Measurements from ENCODE around the gene MST1.
"Not testable (repeated sequence)": the region's sequence is repeated elsewhere in the genome, so short reads cannot be mapped to it uniquely, and the experiment has no call there.

Gene MST1

DNA sequence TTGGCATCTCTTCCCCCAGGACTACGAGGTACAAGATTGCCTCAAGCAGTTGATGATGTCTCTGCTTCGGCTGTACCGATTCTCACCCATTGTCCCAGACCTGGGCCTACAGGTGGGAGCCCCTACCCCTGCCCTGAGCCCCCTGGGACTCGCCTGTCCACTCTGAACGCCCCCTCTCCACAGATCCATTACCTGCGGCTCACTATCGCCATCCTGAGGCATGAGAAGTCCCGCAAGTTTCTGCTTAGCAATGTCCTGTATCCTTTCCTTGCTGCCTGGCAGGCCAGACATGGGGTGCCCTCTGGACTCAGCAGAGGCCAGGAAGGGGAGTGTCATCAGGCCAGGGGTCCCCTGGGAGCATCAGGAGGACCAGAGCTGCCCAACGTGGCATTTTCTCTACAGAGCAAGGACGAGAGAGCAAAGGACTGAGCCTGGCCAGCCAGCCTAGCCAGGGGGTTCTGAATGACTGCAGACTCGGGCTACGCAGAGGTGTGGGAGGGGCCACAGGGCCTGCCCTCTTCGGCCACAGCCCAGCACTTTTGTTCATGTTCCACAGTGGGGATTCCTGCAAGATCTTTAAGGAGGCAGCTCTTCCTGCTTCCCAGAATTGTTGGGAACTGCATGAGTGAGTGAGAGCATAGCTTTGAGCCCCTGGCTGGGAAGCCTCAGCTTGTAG lies 11.3 kb upstream of the MST1 start:
- no peak for DNase-seq (ENCODE audit: low read depth)

DNA sequence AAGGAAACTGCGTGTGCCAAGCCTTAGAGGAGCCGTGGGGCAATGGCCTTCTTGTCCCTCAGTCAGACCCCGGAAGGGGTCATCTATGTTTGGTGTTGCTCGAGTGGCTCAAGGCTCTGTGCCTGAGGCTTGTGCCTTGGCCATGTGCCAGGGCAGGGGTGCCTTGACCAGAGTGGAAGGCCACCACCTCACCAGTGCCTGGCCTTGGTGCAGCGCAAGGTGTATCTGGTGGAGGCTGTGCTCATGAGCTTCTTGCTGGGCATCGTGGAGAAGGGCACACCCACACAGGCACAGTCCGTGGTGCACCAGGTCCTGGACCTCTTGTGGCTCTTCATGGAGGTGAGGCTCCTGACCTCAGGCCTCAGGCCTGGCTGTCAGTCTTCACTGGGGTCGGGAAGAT lies 10.7 kb upstream of the MST1 start:
- no peak for DNase-seq (ENCODE audit: low read depth)

DNA sequence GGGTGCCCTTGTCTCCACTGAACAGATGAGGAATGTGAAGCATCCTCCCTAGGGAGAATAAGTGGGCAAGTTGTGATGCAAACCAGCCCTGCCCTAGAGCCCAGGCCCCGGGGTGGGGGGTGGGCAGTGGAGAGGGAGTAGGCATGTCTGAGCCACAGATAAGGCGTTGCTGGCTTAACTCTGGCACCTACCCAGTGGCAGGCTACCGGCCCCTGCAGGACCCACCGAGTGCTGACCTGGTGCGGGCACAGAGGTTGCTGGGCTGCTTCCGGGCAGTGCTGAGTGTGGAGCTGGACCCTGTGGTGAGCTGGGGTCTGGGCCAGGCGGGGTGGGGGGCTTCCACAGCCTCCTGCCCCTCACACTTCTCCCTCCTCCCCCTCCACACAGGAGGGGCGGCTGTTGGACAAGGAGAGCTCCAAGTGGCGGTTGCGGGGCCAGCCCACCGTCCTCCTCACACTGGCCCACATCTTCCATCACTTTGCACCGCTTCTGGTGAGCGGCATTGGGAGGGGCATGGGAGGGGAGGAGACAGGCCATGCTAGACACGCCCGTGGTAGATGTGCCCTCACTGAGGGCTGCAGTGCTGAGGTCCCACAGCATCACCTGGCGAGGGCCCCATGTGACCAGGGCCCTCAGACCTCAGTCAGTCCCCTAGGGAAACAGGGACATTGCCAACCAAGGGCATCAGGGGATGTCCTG lies 10.2 kb upstream of the MST1 start:
- no peak for DNase-seq (ENCODE audit: low read depth)

DNA sequence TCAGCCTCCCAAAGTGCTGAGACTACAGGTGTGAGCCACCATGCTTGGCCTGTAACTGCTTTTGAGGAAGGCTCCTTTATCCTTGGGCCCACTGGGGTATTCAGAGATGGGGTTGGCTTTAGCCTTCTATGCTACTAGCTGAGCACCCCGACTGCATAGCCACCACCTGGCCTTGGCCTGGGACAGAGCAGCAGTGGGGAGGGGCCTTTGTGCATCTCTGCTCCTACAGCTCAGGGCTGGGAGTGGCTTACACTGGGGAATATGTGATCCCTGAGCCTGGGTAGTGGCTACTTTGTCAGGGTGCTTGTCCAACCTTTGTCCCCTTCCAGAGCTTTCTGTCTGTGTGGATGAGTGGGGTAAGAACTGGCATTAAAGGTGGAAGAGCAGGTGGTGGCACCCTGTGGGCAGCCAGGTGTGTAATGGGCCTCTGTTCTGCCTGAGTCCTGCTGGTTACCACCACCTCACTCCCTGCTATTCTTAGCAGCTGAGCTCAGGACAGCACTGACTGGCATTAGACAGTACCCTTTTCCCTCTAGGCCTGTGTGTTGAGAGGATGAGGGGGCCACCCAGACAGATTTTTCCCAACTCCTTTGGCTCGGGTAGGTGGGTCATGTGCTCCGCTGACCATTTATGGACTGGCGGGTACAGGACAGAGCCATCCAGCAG lies 6.2 kb upstream of the MST1 start:
- DNase-seq (ENCODE audit: low read depth): not testable (repeated sequence)

DNA sequence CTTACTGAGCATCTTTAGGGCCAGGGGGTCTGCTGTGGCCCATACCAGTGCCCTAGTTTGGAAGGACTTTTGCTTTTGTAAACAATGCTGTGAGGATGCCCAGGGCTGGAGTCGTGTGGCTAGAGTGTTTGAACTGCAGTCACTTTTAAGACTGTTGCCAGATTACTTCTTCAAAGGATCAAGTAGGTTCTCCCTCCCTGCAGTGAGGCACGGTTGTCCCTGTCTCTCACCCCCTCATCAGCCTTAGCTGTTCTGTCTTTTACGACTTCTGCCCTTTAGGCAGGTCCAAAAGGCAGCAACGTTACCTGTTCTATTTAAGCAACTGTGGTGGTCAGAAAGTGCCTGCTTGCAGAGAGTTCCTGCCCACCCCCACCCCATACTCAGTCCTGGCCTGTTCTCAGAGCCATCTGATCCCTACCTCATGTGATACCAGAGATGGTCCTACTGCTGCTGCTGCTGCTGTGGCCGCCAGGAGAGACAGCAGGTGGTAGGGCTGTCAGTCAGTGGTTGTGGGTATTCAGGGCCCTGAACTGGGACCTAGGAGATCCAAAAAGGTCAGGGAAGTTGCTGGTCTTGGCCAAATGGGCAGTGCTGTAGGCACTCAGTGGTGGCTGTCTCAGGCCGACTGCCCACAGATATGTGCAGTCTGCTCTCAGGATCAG lies 5.3 kb upstream of the MST1 start:
- DNase-seq (ENCODE audit: low read depth): not testable (repeated sequence)

DNA sequence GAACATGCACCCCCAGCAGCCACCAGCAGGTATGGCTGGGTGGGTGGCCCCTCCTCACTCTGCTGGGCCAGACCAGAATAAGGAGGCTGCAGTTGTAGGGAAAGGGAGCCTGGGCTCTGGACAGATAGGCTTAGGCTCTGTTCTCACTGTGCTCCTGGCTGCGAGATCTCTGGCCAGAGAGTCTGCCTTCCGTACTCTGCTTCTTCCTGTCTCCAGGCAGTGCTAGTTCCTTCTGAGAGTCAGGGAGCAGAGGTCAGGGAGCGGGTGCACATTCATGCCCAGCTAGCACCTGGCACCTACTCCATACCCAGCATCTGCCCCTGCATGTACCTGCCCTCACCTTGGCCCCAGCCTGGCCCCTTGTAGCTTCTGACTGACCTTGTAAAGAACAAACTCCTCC lies 2.2 kb upstream of the MST1 start:
- DNase-seq (ENCODE audit: low read depth): not testable (repeated sequence)

DNA sequence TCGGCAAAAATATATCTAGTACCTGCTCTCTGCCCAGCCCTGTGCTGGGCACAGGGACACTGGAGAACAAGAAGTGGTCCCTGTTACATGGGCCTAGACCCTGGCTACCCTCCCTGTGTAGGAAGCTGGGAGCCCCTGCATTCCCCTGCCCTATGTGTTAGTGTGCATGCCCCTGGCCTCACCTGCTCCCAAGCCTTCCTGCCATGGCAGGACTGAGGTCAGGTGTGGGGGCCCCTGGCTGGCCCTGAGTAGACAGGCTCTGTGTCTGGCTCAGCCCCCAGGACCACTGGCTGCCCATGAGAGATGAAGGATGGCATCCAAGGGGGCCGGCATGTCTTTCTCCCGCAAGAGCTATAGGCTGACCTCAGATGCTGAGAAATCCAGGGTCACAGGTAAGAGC lies 1.6 kb upstream of the MST1 start:
- DNase-seq (ENCODE audit: low read depth): not testable (repeated sequence)

DNA sequence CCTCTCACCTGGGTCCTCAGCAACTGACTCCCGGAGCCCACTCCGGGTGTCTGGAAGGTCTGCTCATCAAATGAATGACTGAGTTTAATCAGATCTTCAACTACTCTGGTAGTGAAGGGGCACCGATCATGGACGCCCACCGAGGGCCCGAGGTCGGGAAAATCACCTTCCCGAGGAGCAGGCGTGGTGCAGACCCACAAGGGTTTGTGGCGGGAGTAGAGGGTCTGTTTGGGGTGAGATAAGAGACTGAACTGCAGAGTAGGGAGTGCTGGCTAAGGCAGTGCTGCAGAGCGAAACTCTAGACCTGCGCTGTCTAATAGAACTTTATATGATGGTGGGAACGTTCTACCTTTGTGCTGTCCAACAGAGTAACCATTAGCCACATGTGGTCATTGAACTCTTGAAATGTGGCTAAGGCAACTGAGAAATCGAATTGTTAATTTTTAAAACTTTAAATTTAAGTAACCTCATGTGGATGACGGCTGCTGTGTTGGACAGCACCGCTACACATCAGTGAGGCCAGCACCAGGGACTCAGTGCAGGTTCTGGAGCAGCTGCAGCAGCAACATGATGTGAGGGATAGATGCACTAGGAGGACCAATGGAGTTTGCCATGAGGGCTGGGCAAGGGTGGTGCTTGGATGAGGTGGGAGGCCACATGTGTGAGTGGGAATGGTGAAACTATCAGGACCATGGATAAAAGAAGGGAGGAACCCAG lies 792 bp upstream of the MST1 start:
- DNase-seq (ENCODE audit: low read depth): not testable (repeated sequence)

DNA sequence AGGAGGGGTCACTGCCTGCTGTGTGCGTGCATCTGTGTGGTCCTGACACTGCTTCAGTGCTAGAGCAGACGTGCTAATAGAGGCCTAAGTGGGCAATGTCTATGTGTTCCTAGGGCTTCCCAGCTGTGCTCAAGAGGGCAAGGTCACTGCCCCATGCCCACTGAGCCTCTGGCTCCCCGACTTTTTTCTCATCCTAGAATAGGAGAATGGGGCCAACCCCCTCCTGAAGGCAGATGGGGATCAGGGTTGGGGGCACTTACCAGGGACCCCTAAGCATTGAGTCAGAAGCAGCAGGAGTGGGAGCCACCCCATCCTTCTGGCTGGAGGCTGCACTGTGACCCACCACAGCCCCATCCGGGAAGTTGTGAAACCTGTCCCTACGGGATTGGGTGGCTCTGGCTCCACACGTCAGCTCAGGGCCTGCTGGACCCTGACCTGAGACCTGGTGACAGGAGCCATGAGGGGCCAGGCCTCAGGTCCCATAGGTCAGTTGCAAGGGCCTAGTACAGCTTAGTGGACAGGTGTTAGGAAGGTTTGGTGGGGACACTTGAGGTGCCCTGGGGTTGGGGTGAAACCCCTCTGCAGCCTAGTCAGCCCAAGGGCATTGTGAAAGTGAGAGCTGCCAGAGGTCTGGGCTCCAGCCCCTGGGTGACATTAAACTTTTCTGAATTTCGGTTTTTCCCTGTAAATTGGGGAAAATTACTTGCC lies 782 bp downstream of the MST1 start:
- DNase-seq (ENCODE audit: low read depth): not testable (repeated sequence)

DNA sequence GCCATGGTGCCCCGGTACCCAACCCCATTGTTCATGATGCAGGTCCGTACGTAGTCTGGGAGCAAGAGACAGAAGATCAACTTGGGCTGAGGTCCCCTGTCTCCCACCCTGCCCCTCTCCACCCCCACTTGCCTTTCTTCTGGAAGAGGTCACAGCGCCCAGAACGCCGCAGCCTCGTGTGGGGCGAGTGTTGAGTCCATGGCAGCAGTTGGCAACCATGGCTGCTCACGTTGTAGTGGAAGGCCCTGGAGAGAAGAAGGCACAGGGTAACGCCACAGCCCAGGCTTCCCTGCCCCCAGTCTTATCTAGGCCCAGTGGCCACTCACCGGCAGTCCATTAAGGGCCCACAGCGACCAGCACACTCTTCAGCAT lies 1.9 kb downstream of the MST1 start:
- DNase-seq (ENCODE audit: low read depth): not testable (repeated sequence)

DNA sequence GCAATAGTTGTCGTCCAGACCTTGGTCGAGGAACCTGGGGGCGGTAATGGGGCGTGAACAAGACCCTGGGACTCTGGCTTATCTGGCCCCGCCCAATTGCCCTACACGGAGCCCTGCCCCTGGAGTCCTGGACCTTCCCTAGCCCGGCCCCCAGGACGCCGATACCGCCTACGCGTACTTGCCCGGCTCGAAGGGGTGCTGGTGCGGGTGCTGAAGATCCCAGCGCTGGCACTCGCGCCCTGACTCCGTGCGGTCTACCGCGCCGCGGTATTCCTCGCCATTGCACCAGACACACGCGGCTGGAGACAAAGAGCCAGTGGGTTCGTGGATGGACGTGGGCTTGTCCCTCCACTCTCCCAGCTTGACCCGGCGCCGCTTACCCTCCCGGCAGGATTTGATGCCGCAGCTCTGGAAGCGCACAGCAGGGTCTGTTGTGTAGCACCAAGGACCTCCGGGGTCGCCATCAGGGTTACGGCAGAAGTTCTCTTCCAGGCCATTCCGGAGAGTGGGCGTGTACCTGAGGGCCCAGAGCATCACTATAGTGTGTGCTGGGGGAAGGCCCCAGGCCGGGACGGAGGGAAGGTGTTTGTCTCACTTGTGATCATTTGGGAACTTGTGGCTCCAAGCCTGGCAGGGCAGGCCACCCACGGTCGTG lies 2.4 kb downstream of the MST1 start:
- not testable (repeated sequence) for DNase-seq (ENCODE audit: low read depth)

DNA sequence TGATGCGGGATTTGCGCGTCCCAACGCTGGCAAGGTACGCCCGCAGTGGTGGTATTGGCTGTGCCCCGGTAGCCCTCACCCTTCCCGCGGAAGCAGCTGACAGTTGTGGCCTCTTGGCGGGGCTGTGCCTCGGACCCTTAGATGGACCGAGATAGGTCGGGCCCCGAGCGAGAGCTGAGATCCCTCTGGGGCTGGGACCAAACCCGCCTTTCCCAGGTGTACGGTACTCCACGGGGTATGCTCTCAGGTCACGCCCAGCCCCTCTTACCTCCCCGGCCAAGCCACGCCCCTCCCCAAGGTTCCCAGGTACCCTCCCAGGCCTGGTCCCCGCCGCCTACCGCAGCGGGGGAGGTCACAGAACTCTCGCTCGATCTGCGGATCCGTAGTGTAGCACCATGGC lies 2.9 kb downstream of the MST1 start:
- not testable (repeated sequence) for DNase-seq (ENCODE audit: low read depth)

DNA sequence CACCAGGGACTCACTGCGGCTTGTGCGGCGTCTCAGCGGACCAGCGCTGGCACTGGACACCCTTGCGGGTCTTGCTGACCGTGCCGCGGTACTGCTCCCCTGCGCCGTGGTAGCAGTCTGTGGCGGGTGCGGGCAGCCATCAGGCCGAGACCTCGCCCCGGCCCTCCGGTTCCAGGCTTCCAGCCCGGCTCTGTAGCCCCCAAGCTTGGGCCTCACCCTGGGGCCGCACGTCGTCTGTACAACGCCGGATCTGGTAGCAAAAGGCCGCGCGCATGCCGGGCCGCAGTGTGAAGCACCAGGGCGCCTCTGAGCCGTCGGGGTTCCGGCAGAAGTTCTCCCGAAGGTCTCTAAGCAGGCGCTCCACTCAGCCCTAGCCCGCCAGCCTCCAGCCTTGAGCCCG lies 3.4 kb downstream of the MST1 start:
- DNase-seq (ENCODE audit: low read depth): not testable (repeated sequence)

DNA sequence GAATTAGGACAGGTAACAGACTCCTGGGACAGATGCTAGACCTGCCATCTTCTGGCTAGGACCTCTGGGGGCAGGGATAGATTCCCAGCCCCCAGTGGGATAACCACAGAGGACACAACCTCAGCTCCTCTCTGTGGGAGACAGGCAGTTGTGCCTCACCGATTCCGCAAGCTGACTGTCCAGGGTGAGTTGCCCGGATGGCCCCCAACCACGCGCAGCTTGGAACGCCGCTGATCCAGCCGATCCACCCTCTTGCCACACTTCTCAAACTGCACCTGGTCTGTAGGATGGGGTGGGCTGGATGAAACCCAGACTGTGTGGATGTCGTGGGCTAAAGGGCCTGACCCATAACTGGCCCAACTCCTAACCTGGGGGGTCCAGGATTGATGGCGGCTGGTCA lies 4.2 kb downstream of the MST1 start:
- DNase-seq (ENCODE audit: low read depth): not testable (repeated sequence)

DNA sequence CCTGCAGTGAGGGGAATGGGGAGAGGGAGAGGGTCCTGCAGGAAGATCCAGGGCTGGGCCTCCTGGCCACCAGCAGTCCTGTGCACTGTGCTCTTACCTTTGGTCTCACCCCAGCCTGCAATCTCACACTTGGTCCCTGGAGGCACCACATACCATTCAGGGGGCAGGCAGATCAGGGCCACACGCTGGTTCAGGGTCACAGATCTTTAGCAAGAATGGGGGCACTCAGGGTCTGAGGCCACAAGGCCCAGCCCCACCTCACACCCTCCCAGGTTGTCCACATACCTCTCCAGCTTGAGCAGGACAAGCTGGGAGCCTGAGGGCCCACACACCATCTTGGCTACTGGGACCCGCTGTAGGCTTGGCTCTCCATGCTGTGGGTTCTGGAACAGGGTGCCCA lies 4.8 kb downstream of the MST1 start:
- DNase-seq (ENCODE audit: low read depth): not testable (repeated sequence)

DNA sequence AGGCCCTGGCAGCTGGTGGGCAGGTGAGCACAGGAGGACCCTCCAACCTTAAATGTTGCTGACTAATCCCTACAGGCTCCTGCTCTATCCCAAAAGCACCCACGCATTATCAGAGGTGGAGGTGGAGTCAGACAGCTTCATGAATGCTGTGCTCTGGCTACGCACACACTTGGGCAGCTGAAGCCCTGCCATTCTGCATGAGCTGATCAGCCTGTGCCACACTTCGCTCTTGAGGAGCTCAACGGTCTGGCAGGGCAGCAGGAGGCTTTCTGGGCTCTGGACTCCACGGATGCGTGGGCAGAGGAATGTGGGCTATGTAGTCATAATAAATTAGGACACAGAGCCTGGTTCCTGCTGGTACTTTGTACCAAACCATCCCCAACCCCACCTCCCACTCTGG lies 6.1 kb downstream of the MST1 start:
- no peak for DNase-seq (ENCODE audit: low read depth)

DNA sequence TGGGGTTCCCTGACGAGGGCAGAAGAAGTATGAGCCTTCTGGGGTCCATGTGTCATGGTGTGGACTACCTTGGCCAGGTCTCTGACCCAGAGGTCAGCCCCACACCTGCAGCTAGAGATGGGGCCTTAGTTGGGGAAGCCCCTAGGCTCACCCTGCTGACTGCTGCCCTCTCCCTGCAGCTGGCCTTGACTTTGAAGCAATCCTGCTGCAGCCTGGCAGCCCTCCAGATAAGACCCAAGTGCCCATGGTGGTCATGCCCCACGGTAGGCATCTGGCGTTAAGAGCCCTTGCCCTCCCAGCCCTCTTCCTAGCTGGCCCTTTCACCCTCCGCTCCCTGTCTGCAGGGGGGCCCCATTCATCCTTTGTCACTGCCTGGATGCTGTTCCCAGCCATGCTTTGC lies 7.7 kb downstream of the MST1 start:
- DNase-seq (ENCODE audit: low read depth): no peak

DNA sequence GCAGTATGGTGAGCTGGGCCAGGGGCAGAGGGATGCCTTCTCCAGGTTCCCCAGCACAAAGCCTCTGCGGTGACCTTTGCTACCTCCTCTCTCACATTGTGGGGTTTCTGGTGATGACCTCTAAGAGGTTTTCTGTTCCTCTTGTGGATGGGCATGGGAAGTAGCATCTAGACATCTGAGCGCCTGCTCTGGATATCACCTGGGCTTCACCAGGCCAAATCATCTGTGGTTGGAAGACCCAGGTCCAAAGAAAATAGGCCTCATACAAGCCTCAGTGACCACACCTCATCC lies 8.1 kb downstream of the MST1 start:
- no peak for DNase-seq (ENCODE audit: low read depth)

DNA sequence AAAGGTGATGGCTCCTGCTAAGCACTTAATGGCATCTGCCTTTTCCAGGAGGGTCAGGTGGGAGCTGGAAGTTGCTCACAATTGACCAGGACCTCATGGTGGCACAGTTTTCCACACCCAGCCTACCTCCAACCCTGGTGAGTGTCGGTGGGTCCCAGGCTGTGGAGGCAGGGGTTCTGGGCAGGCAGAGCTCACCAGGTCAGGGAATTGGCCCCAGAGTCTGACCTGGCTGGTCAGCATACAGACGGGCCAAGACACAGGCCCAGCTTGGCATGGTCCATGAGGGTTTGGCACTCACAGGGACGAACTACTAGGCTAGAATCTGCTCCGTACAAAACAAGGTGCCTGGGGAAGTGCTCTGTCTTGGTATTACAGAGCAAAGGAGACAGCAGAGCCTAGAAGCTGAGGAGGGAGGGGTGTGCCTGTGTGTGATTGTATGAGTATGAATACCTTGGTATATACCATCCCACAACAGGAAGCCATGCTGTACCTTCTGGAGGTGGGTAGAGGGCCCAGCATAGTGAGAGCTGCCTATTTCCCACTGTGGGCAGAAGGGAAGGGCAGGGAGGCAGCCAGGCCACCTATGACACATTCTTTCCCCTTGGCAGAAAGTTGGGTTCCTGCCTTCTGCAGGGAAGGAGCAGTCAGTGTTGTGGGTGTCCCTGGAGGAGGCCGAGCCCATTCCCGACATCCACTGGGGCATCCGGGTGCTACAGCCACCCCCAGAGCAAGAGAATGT lies 8.6 kb downstream of the MST1 start:
- no peak for DNase-seq (ENCODE audit: low read depth)

DNA sequence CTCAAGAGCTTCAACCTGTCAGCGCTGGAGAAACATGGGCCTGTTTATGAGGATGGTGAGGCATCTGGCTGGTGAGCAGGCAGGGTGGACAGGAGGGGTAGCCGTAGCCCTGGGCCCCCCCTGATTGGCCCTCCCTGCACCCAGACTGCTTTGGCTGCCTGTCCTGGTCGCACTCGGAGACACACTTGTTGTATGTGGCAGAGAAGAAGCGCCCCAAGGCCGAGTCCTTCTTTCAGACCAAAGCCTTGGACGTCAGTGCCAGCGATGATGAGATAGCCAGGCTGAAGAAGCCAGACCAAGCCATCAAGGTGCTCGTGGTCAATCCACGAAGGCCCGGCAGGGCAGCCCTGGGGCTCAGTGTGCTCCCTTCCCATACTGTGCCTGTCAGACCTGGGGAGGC lies 13.4 kb downstream of the MST1 start:
- no peak for DNase-seq (ENCODE audit: low read depth)

All from activated T-helper 1 cell treated with Interleukin-2 at 50 U/mL for 16 hours (primary cell).